Activated CD4-positive, CD25-positive, alpha-beta regulatory T cell treated with anti-CD3 and anti-CD28 coated beads, Interleukin-2, amount 50 U/mL, for 16 hours (primary cell): ENCODE data around the gene PACC1.

ENCODE experiments used
- DNase-seq: peaks from one replicate; pipeline ENCODE4 v3.0.0-alpha.2; 2020; ENCODE audit warnings: low read depth, low spot score

PACC1 gene

DNA sequence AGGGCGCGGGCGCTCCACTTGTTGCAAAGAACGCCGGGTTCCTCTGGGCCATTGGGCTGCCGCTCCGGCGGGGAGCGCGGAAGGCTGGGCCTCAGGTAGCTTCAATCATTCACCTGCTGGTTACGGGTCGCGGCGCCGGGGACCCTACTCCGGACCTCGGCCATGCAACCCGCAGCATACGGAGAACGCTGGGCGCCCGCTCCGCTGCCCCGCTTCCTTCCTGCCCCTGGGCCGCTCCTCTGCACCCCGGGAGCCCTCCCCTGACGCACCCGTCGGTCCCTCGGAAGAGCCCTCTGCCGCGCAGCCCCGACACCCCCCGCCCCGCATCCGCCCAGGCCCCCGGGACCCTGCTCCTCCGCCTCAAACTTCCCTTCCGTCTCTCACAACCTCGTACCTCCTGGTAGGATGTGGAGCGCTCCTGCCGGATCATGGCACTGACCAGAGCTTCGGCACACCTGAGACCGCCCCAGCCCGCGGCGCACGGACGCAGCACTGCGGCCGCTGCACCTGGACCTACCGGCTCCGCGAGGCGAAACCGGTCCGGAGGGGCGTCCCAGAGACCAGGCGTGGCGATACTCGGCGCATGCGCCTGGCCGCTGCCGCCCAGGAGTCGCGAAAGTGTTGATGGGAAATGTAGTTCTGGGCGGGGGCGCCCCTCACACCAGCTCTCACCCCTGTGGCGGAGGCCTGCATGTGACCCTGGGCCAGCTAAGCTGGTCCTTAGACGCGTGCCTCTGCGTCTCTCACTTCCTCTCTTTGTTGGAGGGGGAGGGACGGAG is at the start of gene PACC1:
Gene PACC1, minus strand, starts transcription at position 559 of the 779 bp plus-strand sequence. Its CDS starts 129 bp downstream, at position 430.
- peak; percentile 73 for DNase-seq

DNA sequence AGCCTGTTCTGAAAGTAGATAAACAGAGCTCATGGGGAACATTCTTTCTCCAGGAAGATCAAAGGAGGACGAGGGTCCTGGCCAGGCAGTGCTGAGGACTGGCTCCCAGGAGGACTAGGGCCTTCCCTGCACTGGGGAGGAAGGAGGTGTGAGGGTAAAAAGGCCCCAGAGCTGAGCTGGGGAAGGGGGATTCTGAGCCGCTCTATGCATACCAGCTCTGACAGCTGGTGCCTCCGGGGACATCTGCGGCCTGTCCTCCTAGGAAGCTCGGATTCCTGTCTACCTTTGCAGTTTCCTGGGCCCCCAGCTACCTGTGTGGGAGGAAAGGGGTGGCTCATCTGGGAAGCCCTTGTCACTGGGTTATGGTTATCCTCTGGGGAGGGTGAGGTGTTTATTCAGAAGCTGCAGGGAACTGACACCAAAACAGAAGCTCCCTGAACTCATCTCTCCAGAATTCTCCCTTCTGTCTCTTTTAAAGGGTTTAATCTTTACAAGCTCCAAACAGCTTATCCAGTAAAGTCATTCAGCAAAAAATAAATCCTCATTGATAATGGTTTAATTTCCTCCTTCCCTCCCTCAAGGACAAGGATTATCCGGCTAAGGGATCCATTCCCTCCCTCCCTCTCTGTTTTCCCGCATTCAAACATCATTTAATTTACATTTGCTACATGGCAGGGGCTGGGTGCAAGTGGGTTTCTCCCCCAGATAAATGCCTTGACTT is 49.0 kb upstream of the PACC1 start:
- no peak for DNase-seq

DNA sequence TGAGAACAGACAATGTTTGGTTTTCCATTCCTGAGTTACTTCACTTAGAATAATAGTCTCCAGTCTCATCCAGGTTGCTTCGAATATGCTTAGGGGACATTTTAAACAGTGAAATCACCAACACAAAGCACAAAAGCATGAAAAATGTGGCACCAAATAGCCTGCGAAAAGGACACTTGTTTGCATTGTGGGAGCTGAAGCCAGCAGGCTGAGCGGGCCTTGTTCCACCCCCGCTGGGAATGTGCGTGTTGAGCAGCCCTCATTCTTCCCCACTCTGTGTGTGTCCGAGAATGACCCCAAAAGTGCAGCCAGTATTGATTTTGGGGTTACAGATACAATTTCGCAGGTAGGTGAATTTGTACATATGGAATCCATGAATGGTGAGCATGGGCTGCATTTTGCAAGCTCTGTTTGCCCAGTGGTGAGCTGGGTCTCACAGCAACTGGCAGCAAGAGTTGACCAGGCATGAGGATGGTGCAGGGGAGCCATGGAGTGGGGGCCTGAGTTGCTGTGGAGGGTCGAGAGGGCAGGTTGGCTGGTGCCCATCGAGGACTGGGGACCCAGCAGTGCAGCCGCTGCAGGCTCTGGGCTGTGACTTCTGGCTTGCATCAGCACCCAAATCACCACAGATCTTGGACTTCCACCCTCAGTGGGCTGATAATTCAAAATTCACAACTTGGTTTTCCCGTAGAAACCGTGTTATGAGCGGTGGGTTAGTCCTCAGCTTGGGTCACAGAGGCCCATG is 47.4 kb upstream of the PACC1 start:
- no peak for DNase-seq

DNA sequence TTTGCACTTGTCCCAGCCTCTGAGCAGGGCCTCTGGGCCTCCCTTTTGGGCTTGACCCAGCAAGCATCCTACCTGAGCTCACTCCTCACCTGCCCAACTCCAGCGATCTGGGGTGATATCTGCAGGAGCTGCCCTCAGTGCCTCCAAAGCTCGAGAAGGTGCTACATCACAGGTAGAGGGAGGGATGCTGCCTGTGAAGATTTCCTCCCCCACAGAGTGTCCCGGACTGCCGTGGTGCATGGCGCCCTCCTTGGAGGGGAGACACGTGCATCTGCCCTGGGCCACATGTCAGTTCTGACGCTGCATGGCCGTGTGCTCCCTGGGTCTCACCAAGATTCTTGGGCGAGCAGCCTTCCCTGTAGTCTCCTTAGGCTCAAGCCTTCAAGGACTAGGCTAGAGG is 45.7 kb upstream of the PACC1 start:
- no peak for DNase-seq

DNA sequence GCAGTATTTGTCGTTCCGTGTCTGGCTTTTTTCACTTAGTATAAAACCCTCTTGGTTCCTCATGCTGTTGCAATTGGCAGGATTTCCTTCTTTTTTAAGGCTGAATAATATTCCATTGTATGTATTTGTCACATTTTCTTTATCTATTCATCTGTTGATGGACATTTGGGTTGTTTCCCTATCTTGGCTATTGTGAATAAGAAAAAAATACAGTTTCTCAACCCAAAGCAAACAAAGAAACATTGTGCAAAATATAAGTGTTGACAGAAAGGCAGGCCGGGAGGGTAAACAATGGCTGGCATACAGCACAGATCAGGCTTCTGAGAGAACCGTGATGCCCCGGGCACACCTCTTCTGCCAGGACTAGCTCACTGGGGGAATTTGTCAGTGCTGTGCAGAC is 45.0 kb upstream of the PACC1 start:
- no peak for DNase-seq

DNA sequence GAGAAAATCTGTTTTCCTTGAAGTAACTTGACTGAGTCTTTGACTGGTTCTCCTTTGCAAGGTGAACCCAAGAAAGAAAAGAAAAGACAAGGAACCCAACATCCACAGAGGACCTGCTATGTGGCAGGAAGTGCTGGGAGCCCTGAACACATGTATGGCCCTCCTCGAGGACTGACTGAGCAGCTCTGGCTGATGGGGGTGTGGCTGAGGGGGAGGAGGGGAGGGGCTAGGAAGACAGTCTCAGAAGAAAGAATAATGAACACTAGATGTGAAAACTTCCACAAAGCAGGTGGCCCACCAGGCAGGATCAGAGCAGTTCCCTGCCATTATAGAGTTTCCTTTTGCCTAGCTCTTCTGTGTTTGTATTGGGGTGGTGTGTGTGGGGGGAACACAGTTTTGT is 44.1 kb upstream of the PACC1 start:
- no peak for DNase-seq

DNA sequence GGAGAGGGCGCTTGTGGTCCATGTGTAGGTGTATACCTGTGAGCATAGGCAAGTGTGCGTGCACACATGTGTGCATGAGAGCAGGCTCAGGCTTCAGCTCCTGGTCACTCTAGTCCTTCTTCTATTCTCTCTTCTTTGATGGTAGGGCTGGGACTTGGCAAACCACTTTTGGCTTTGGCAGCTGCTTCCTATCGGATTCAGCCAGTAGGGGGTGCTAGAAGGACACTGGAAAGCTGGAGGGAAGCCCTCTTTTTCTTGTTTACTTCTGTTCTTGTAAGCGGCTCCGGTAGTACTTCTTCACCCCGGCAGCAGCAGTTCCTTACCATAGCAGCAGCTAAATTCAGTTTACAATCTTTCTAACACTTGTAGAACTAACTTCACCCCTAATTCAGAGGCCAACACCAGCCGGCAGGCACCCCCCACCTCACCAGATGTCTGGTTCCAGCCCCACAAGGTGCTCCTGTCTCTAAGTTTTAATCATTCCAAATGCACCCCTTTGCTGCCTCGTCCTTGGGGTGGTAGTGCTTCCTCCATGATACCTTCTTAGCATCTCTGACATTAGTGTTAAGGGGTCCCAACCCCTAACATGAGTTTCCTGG is 43.2 kb upstream of the PACC1 start:
- peak; percentile 10 for DNase-seq

DNA sequence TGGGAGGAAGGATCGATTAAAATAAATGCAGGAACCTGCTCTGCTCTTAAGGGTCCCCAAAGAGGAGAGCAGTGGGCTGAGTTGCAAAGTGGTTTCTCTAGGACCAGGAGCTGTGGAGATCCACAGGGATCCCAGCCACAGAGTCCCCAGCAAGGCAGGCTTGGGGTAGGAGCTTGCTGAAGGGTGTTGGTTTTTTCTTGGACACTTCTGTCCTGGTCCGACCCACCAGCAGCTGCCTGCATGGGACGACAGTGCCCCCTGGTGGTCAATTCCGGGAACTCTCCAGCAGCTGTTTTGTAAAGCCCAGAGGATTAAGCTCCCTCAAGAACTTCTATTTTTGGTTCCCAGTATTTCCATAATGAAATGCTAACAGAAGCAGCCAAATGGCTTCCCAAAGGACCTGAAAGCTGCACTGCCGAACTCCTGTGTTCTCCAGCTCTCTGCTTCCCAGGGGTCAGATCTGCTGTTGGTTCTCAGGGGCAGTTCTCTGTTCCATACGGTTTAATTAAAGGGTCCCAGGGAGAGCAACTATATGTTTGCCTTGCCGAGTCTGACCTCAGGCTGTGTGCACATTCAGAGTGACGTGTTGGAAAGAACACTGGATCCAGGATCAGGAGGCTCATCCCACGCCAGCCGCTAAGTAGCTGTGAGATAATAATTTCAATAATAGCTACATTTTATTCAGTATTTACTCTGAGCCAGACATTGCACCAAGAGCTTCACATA is 41.3 kb upstream of the PACC1 start:
- peak; percentile 73 for DNase-seq

DNA sequence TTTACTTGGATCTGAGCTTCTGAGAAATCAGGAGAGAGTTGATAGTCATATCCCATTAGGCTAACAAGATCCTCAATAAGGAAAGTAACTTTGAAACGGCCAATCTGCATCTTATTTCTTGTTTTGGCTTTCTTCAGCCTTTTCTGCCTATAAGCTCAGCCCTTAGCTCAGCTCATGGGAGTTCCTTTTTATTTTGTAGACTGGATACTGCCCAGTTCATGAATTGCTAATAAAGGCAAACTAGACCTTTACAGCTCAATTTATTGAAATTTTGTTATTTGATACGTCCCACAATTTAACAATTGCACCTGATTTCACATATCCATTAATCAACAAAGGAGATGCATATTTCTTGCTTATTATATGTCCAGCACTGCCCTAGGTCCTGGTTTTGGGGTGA is 40.7 kb upstream of the PACC1 start:
- no peak for DNase-seq

DNA sequence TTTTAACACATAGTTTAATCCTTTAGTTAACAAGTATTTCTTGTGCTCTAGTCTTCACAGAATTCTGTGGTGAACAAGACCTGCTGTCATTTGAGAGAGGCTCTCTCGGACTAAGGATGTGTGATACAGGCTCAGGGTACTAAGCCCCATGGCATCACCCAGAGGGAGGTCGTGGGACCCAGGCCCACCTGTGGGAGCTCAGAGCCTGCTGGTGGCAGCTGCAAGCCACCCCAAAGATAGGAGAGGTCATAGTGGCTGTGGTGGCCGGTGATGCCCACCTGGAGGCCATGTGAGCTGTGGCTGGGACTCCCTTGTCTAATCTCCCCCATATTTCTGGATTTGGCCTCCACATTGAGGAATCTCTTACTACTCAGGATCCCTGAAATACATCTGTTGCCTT is 40.1 kb upstream of the PACC1 start:
- no peak for DNase-seq

DNA sequence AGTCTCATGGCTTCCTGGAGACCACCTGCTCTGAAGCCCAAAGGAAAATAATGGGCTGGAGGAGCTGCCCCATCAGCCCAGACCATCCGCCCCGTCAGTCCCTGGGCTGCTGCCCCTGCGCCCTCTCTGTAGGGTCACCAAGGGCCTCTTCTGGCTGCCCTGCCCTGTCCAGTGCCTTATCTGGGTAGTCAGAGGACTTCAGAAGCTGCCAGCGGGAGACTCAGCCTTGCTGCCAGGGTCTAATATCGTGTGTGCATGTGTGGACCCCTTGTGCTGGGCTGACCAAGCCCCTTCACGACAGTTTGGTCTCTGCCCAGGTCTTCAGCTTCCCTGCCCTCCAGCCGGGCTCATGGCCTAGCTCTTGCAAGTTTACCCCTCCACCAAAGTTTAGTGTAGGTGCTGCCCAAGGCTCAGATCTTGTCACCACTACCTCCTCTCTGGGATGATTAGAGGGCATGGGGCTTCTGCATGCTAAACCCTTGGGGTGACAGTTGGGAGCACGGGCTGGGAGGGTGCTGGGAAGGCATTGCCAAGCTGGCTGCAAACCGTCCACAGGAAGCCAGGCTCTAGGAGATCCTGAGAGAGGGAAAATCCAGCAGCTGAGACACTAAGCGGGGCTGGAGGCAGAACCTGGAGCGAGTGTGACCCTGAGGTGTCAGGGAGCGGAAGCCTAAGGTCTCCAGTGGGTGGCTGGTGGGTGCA is 38.6 kb upstream of the PACC1 start:
- no peak for DNase-seq

DNA sequence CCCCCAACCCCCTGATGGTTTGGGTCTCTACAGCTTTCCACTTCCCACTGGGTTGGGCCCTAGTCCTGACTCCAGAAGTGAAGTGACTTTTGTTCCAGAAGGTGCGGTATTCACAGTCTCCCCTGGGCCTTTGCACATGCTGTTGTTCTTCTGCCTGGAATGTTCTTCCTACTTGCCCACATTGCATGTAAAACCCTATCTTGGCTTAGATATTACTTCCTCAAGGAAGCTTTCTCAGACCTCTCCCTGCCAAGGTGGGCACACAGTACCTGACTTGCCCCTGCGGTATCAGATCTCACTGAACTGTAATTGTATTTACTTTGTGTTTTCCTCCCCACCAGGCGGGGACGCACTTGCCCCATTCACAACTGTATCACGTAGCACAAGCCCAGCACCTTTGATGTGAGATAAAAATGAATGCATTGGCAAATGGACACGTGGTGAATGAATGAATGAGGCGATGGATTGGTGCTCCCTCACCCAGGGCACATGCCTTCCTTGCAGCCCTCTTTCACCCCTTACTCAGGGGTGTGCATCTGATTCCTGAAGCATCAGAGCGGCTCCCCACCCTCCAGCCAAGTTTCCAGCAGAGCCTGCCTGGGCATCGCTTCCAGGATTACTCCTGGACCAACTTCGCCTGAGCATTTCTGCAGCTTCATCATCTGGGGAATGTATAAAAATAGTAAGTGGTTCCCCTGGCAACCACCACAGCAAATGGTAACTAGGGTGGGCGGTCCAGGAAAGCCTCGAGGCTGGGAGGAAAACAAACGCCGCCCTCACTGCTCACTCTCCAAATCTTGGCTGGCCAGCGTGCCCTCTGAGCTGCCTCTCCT is 37.9 kb upstream of the PACC1 start:
- no peak for DNase-seq

DNA sequence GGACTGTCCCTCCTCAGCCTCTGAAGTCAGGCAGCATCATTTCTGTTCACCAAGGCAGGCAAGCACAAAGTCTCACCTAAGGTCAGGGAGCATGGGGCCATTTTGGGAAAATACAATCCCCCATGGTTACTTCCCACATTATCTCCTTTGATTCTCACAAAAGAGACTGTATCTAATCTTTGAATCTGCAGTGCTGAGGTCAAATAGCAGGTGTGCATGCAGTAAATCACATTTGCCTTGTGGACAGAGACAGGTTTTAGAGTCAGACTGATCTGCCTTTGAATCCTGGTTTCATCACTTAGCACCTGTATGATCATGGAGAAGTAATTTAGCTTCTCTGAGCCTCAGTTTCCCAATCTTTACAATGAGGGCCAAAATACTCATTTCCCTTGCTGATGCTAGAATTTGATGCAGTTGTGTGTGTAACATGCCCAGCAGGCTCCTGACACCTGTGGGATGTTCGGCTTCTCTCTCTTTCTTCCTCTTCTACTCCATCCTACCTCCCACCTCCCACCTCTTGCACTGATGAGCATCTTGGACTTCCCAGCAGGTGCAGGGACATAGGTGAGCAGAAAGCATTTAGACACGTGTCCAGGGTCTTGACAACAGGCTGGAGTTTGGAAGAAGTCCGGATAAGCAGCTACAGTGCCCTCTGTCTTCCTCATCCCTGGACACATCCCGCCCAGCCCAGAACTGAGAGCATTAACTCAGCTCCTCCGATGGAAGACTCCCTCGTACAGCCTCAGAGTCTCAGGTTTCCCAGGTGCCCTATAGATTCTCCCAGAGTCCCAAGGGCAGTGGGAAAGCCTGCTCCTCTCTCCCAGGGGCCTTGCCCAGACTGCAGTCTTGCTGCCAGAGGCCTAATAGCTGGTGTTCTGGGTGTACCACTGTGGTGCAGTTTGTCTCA is 37.0 kb upstream of the PACC1 start:
- DNase-seq: no peak

DNA sequence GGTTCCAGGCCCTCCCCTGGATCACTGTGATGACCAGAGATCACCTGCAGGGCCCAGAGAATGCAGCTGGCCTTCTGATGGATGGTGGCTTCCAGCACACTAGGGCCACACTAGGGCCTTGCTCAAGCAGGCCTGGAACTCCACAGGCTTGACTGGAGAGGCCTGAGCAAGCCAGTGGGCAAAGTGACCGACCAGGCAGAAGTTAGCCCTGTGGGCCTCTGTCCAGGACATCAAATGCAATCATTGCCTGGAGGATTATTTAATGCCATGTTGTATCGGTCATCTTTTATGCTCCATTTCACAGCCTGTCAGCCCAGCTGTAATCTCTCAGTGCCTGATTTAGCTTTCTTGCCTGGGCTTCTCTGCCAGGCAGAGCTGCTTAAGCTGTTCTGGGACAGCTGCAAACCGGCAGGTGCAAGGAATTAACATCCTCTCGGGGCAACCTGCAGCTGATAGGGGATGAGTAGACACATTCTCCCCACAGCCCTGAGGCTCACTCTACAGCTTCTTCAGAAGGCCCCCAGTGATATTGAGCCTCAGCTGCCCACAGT is 35.7 kb upstream of the PACC1 start:
- no peak for DNase-seq

DNA sequence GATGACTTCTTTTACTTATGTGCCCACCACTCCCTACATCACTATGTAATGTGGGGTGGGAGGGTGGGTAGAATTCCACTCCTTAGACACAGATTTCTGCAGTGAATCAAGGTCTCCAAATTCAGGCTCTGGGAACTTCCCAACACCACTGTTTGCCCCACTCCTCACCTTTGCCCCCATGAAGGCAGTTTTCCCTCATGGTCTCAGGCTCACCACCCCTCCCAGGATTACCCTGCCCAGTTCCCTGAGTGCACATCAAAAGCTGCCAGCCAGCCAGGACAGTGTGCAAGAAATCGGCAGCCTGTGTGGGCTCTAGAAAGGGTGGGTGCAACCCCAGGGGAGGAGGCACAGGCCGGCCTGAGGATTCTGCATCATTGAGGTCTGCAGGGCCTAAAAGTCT is 32.8 kb upstream of the PACC1 start:
- no peak for DNase-seq

DNA sequence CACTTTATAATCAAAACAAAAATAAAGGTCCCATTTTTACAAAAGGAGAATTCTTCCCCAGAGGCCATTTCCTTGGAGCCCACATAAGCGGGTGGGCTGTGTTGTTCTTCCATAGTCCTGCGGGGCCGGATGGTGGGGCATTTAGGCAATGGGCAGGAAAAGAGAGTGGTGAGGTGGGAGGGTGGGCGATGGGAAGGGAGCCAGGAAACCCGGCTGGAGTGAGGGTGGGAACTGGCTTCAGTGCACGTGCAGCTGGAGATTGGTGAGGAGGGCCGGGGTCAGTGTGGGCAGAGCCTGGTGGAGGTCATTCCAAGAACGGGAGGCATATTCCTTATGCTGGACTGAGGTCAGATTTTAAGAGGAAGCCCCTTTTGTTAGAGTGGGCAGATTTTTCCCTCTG is 31.6 kb upstream of the PACC1 start:
- no peak for DNase-seq

DNA sequence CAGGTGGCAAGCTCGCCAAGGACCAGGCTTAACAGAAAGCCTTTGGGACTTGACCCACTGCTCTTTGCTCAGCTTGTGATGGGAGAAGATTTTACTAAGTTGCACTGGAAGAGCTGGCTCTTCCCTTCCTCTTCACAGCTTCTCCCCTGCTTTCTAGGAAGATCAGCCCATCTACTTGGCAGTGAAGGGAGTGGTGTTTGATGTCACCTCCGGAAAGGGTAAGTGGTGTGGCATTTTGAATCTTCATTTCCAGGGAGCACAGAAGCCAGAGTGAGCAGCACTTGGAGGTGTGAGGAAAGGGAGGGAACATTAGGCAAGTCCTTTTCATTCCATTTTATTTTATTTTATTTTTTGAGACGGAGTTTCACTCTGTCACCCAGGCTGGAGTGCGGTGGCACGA is 27.7 kb upstream of the PACC1 start:
- DNase-seq: no peak

DNA sequence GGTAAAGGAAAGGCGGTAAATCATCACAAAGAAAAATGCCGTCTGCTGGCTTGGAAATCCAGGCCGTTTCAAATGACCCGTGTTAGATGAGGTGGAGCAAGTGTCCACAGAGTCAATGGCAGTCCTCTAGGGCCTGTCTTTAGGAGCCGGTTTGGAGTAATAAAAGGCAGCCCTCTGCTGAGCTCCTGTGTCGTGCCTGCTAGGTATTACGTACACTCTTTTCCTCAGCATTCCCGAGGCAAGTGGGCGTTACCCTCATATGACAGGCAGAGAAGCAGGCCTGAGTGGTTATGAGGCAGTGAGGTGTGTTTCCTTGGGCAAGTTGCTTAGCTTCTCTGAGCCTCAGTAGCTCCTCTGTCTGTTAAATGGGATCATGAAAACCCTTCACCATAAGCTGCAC is 25.7 kb upstream of the PACC1 start:
- no peak for DNase-seq

DNA sequence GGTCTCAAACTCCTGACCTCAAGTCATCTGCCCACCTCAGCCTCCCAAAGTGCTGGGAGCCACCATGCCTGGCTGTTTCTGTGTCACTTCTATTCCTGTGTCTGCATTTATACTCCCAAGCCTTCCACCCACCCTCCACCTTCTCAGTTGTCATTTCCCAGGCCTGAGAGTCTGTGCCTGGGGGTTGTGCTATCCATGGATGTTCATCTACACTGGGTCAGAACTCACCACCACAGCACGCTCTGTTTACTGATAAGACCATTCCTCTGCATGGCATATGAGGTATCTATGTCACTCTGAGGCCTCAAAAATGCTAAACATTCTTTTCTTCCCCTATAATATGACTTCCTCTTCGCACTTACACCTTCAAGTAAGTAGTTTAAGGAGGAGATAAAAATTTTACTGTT is 24.1 kb upstream of the PACC1 start:
- no peak for DNase-seq
